HG03558 (cell line): Measurements from ENCODE around the gene TMEM183A.

Experiments
- ATAC-seq: cut with Tn5 transposase; IDR thresholded peaks from one replicate; pipeline ENCODE4 v1.9.1; 2021; ENCODE audit warnings: moderate number of reproducible peaks; ENCODE audit not compliant: unreplicated experiment; ENCODE audit errors: extremely low read depth

The TMEM183A gene

GRCh38 chr1:203057911-203058675 lies 50.9 kb downstream of the TMEM183A start:
- no peak for ATAC-seq

GRCh38 chr1:203058676-203058935 lies 51.4 kb downstream of the TMEM183A start:
- ATAC-seq, result no peak

- ATAC-seq, result no peak
Measured at GRCh38 chr1:203059485-203059884, 52.3 kb downstream of the TMEM183A start.

- ATAC-seq, result no peak
Measured at GRCh38 chr1:203060115-203060514, 52.9 kb downstream of the TMEM183A start.

GRCh38 chr1:203063287-203063686 lies 56.1 kb downstream of the TMEM183A start:
- no peak for ATAC-seq

- no peak for ATAC-seq
Measured at GRCh38 chr1:203065191-203065590, 58.0 kb downstream of the TMEM183A start.

- ATAC-seq, result no peak
Measured at GRCh38 chr1:203065986-203066385, 58.8 kb downstream of the TMEM183A start.

GRCh38 chr1:203066965-203067364 lies 59.8 kb downstream of the TMEM183A start:
- no peak for ATAC-seq

- ATAC-seq, result no peak
Measured at GRCh38 chr1:203069030-203069747, 62.0 kb downstream of the TMEM183A start.

- no peak for ATAC-seq
Measured at GRCh38 chr1:203072002-203072602, 64.9 kb downstream of the TMEM183A start.

GRCh38 chr1:203072911-203073310 lies 65.7 kb downstream of the TMEM183A start:
- ATAC-seq, result no peak

GRCh38 chr1:203073469-203073868 lies 66.3 kb downstream of the TMEM183A start:
- ATAC-seq, result no peak
